WTC11 (cell line): Measurements from ENCODE around the gene WDR62. TPM values are rescaled to one million over a fixed set of nuclear protein-coding genes. Genes with fewer than 3 reads are reported as not detected.

Experiments
- ATAC-seq: fragments of 200-7000 bp; cut with Tn5 transposase; 2 replicates; pipeline ENCODE4 v1.10.0; 2021; ENCODE audit warnings: mild to moderate bottlenecking, moderate library complexity
- CTCF ChIA-PET: fragments of 300-600 bp; sonication (Branson Sonifier 250); formaldehyde crosslinking; loops from one replicate; lab custom pipeline; 2021; ENCODE audit warnings: antibody characterized with exemption; lab: Charles Lee
- POLR2A ChIA-PET: fragments of 350-600 bp; sonication (Branson Sonifier 250); formaldehyde crosslinking; loops from one replicate; lab custom pipeline; 2021; ENCODE audit warnings: antibody characterized with exemption; lab: Charles Lee
- DNase-seq: peaks from one replicate; pipeline ENCODE4 v3.0.0; 2021; ENCODE audit warnings: low spot score
- H3K27ac Mint-ChIP-seq: 2 replicates; pipeline ENCODE4 v1.8.0; 2021; ENCODE audit warnings: mixed read lengths
- H3K27me3 Mint-ChIP-seq: 2 replicates; pipeline ENCODE4 v1.8.0; 2021; ENCODE audit warnings: low read depth, mild to moderate bottlenecking, moderate library complexity, mixed read lengths
- H3K36me3 Mint-ChIP-seq: 2 replicates; pipeline ENCODE4 v1.8.0; 2021; ENCODE audit warnings: mixed read lengths
- H3K4me1 Mint-ChIP-seq: 2 replicates; pipeline ENCODE4 v1.8.0; 2022; ENCODE audit warnings: mixed read lengths
- H3K4me3 Mint-ChIP-seq: 2 replicates; pipeline ENCODE4 v1.8.0; 2021; ENCODE audit warnings: mild to moderate bottlenecking, moderate library complexity, mixed read lengths
- H3K9me3 Mint-ChIP-seq: 2 replicates; pipeline ENCODE4 v1.8.0; 2021; ENCODE audit warnings: mixed read lengths
- AR ChIP-seq: fragments of 250-450 bp; sonication (Bioruptor Pico); IDR thresholded peaks from 2 replicates; pipeline ENCODE4 v1.9.0; 2021; ENCODE audit warnings: mild to moderate bottlenecking
- ATF6 ChIP-seq: sonication (generic); formaldehyde crosslinking; IDR thresholded peaks from 2 replicates; pipeline ENCODE4 v1.8.1; 2023; ENCODE audit warnings: mild to moderate bottlenecking, missing genetic modification reagents
- CDX4 ChIP-seq: fragments of 250-450 bp; sonication (Bioruptor Pico); IDR thresholded peaks from 2 replicates; pipeline ENCODE4 v1.9.0; 2021; ENCODE audit warnings: moderate library complexity, mild to moderate bottlenecking, inconsistent platforms, borderline replicate concordance
- E2F1 ChIP-seq: sonication (generic); formaldehyde crosslinking; IDR thresholded peaks from 2 replicates; pipeline ENCODE4 v1.8.0; 2022; ENCODE audit warnings: mild to moderate bottlenecking, missing genetic modification reagents
- E2F4 ChIP-seq: sonication (generic); formaldehyde crosslinking; IDR thresholded peaks from 2 replicates; pipeline ENCODE4 v1.8.1; 2022; ENCODE audit warnings: low read depth, mild to moderate bottlenecking, moderate library complexity, missing genetic modification reagents, borderline replicate concordance
- EMX1 ChIP-seq: fragments of 250-450 bp; sonication (Bioruptor Pico); IDR thresholded peaks from 2 replicates; pipeline ENCODE4 v1.8.0; 2021; ENCODE audit warnings: mild to moderate bottlenecking
- ERG ChIP-seq: fragments of 250-450 bp; sonication (Bioruptor Pico); IDR thresholded peaks from 2 replicates; pipeline ENCODE4 v1.8.0; 2021; ENCODE audit warnings: mild to moderate bottlenecking
- FOXJ3 ChIP-seq: sonication (generic); formaldehyde crosslinking; IDR thresholded peaks from 2 replicates; pipeline ENCODE4 v1.9.0; 2021; ENCODE audit warnings: missing genetic modification reagents, mild to moderate bottlenecking, borderline replicate concordance
- FOXP1 ChIP-seq: sonication (generic); formaldehyde crosslinking; IDR thresholded peaks from 2 replicates; pipeline ENCODE4 v1.8.0; 2022; ENCODE audit warnings: missing genetic modification reagents, mild to moderate bottlenecking, moderate library complexity, borderline replicate concordance
- GABPB1 ChIP-seq: sonication (generic); formaldehyde crosslinking; IDR thresholded peaks from 2 replicates; pipeline ENCODE4 v1.8.1; 2023; ENCODE audit warnings: mild to moderate bottlenecking, missing genetic modification reagents
- MYBL2 ChIP-seq: sonication (generic); formaldehyde crosslinking; IDR thresholded peaks from 2 replicates; pipeline ENCODE4 v1.8.1; 2023; ENCODE audit warnings: mild to moderate bottlenecking, moderate library complexity, missing genetic modification reagents
- NR2C2 ChIP-seq: sonication (generic); formaldehyde crosslinking; IDR thresholded peaks from 2 replicates; pipeline ENCODE4 v1.8.0; 2022; ENCODE audit warnings: mild to moderate bottlenecking, missing genetic modification reagents
- OVOL2 ChIP-seq: fragments of 250-450 bp; sonication (Bioruptor Pico); IDR thresholded peaks from 2 replicates; pipeline ENCODE4 v1.9.0; 2021; ENCODE audit warnings: mild to moderate bottlenecking, borderline replicate concordance
- RORB ChIP-seq: fragments of 250-450 bp; sonication (Bioruptor Pico); IDR thresholded peaks from 2 replicates; pipeline ENCODE4 v1.9.0; 2021; ENCODE audit warnings: mild to moderate bottlenecking
- SMAD3 ChIP-seq: sonication (generic); formaldehyde crosslinking; IDR thresholded peaks from 2 replicates; pipeline ENCODE4 v1.8.0; 2022; ENCODE audit warnings: missing genetic modification reagents, mild to moderate bottlenecking, borderline replicate concordance
- SMAD4 ChIP-seq: sonication (generic); formaldehyde crosslinking; IDR thresholded peaks from 2 replicates; pipeline ENCODE4 v1.8.0; 2022; ENCODE audit warnings: mild to moderate bottlenecking, missing genetic modification reagents
- SP1 ChIP-seq: sonication (generic); formaldehyde crosslinking; conservative IDR thresholded peaks from 2 replicates; pipeline ENCODE4 v1.8.1; 2022; ENCODE audit warnings: missing genetic modification reagents
- STAT6 ChIP-seq: sonication (generic); formaldehyde crosslinking; conservative IDR thresholded peaks from 2 replicates; pipeline ENCODE4 v1.8.1; 2023; ENCODE audit warnings: mild to moderate bottlenecking, low read depth, missing genetic modification reagents, moderate library complexity
- ZNF263 ChIP-seq: sonication (generic); formaldehyde crosslinking; IDR thresholded peaks from 2 replicates; pipeline ENCODE4 v1.8.1; 2022; ENCODE audit warnings: low read depth, mild to moderate bottlenecking, moderate library complexity, missing genetic modification reagents
- ZNF416 ChIP-seq: fragments of 250-450 bp; sonication (Bioruptor Pico); IDR thresholded peaks from 2 replicates; pipeline ENCODE4 v1.9.0; 2021; ENCODE audit warnings: mild to moderate bottlenecking, inconsistent platforms
- total RNA-seq: library from RNA; stranded (reverse); gene quantifications from 3 replicates; pipeline ENCODE4 v1.2.3, GENCODE V29; 2021

The WDR62 gene
- total RNA-seq, 1 experiment from 2014 or later: 40.0 TPM

GRCh38 chr19:36031308-36031707, 23.4 kb upstream of the WDR62 start (continued):
- TF ChIP-seq E2F1 (CRISPR knock-in tag) (no peak), STAT6 (CRISPR knock-in tag) (no peak), FOXJ3 (no peak), SMAD4 (CRISPR knock-in tag) (no peak), EMX1 (CRISPR knock-in tag) (no peak), ATF6 (CRISPR knock-in tag) (no peak), RORB (CRISPR knock-in tag) (no peak), MYBL2 (CRISPR knock-in tag) (no peak)

GRCh38 chr19:36032251-36033104, 22.2 kb upstream of the WDR62 start, which contains the start of gene CLIP3:
TSS of gene CLIP3 (minus strand) at chr19:36032873. CDS start at chr19:36032357, 516 bp downstream.
- POLR2A ChIA-PET: no interaction called here
- Mint-ChIP-seq H3K4me1 (peaks cover 6% of the 10 kb centered on the region), H3K27ac (no peak within 1 kb of the TSS), H3K4me3 (peak within 1 kb of the TSS; percentile 82), H3K36me3 (no peaks in the 10 kb centered on the region), H3K9me3 (no peaks in the 10 kb centered on the region), H3K27me3 (peaks cover 32% of the 10 kb centered on the region)
- TF ChIP-seq FOXP1 (no peak), ERG (CRISPR knock-in tag) (no peak), ZNF416 (CRISPR knock-in tag) (no peak), MYBL2 (CRISPR knock-in tag) (no peak), SMAD3 (0 out of 2 replicates have a peak, but pooled peaks have one; percentile 19), E2F4 (CRISPR knock-in tag) (no peak), CDX4 (CRISPR knock-in tag) (no peak), AR (CRISPR knock-in tag) (no peak), OVOL2 (no peak), NR2C2 (CRISPR knock-in tag) (no peak), SP1 (CRISPR knock-in tag) (peak; percentile 38; the same call in 1 of the 2 replicates), GABPB1 (CRISPR knock-in tag) (no peak), RORB (CRISPR knock-in tag) (no peak), ZNF263 (CRISPR knock-in tag) (peak; percentile 91)
- CTCF ChIA-PET: no interaction called here
- DNase-seq (peak; percentile 81), ATAC-seq (peak; percentile 88)
